ENCODE results near the gene PRRC2A.

The PRRC2A gene

DNA sequence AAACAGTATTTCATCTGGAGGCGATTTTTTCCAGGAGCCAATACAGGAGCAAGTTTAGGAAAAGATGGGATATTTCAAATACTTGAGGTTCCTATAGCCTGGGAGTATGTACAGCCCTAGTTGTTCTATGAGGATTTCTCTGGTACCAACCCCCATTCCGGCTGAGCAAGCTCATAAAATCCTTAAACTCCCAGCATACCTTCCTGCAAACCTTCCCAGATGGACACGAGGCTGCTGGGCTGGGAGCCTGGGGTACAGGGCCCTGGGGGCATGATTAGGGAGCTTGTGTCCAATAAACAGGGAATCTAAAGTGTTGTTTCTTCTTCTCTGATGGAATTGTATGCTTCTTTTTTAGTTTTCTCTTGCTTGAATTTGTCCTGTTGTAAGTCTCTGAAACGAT is 1.5 kb downstream of the PRRC2A start:
- FAIRE-seq (no peak), DNase-seq (ENCODE audit: insufficient read length, low spot score) (no peak)

GRCh38 chr6:31622684-31623091 is 2.2 kb downstream of the PRRC2A start:
- FAIRE-seq (no peak), DNase-seq (ENCODE audit: insufficient read length, low spot score) (no peak)

GRCh38 chr6:31624070-31624469 is 3.6 kb downstream of the PRRC2A start:
- no peak for FAIRE-seq

GRCh38 chr6:31626952-31627351 is 6.4 kb downstream of the PRRC2A start:
- DNase-seq (ENCODE audit: insufficient read length, low spot score), result no peak
- FAIRE-seq, result no peak

More at GRCh38 chr6:31624070-31624469, 3.6 kb downstream of the PRRC2A start:
- no peak for DNase-seq (ENCODE audit: insufficient read length, low spot score)

DNA sequence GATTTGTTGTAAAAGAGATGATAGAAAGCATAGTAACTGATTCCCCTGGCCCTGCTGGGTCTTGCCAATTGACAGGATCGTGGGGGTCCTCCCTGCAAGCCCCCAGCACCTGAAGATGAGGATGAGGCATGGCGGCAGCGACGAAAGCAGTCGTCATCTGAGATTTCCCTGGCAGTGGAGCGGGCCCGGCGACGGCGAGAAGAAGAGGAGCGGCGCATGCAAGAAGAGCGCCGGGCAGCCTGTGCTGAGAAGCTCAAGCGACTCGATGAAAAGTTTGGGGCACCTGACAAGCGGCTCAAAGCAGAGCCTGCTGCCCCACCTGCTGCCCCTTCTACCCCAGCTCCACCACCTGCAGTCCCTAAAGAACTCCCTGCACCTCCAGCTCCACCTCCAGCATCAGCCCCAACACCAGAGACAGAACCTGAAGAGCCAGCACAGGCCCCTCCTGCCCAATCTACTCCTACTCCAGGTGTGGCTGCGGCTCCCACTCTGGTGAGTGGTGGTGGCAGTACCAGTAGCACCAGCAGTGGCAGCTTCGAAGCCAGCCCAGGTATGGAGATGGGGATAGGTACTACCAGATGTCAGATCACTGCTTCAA is 7.3 kb downstream of the PRRC2A start:
- DNase-seq (ENCODE audit: insufficient read length, low spot score), result no peak
- no peak for FAIRE-seq

- DNase-seq (ENCODE audit: insufficient read length, low spot score), result no peak
- no peak for FAIRE-seq
Measured at GRCh38 chr6:31629014-31629413, 8.5 kb downstream of the PRRC2A start.

GRCh38 chr6:31630177-31630934 is 9.8 kb downstream of the PRRC2A start:
- no peak for FAIRE-seq

GRCh38 chr6:31631209-31631608 is 10.7 kb downstream of the PRRC2A start:
- DNase-seq (ENCODE audit: insufficient read length, low spot score), result no peak
- FAIRE-seq, result no peak

More at GRCh38 chr6:31630177-31630934, 9.8 kb downstream of the PRRC2A start:
- DNase-seq (ENCODE audit: insufficient read length, low spot score), result no peak

DNA sequence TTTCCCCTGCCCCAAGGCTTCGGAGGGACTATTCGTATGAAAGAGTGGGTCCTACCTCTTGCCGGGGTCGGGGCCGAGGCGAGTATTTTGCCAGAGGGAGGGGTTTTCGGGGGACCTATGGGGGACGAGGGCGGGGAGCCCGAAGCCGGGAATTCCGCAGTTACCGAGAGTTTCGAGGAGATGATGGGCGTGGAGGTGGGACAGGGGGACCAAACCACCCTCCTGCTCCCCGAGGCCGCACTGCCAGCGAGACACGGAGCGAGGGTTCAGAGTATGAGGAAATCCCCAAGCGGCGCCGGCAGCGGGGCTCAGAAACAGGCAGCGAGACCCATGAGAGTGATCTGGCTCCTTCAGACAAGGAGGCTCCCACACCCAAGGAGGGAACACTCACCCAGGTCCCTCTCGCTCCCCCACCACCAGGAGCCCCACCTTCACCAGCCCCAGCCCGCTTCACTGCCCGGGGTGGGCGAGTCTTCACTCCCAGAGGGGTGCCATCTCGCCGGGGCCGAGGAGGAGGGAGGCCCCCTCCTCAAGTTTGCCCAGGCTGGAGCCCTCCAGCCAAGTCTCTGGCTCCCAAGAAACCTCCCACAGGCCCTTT is 11.3 kb downstream of the PRRC2A start:
- no peak for FAIRE-seq

GRCh38 chr6:31632279-31632946 is 11.9 kb downstream of the PRRC2A start:
- DNase-seq (ENCODE audit: insufficient read length, low spot score) (no peak), FAIRE-seq (no peak)

More for the DNA sequence above, 11.3 kb downstream of the PRRC2A start:
- DNase-seq (ENCODE audit: insufficient read length, low spot score), result no peak

GRCh38 chr6:31633447-31633846 is 12.9 kb downstream of the PRRC2A start:
- no peak for FAIRE-seq
- no peak for DNase-seq (ENCODE audit: insufficient read length, low spot score)

DNA sequence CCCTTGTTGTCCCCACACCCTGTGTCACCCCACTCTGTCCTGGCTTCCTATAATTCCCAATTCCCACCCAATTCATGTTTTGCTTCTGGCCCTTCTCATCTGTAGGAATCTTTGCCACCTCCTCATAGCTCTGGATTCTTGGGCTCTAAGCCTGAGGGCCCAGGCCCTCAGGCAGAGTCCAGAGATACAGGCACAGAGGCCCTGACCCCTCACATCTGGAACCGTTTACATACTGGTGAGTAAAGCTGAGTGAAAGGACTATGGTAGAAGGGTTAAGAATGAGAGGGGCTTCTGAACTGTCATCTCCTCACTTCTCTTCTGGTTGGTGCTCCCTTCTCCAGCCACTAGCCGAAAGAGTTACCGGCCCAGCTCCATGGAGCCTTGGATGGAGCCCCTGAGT is 13.6 kb downstream of the PRRC2A start:
- DNase-seq (ENCODE audit: insufficient read length, low spot score) (no peak), FAIRE-seq (no peak)

GRCh38 chr6:31634969-31635575 is 14.6 kb downstream of the PRRC2A start:
- FAIRE-seq, result no peak
- DNase-seq (ENCODE audit: insufficient read length, low spot score), result no peak

DNA sequence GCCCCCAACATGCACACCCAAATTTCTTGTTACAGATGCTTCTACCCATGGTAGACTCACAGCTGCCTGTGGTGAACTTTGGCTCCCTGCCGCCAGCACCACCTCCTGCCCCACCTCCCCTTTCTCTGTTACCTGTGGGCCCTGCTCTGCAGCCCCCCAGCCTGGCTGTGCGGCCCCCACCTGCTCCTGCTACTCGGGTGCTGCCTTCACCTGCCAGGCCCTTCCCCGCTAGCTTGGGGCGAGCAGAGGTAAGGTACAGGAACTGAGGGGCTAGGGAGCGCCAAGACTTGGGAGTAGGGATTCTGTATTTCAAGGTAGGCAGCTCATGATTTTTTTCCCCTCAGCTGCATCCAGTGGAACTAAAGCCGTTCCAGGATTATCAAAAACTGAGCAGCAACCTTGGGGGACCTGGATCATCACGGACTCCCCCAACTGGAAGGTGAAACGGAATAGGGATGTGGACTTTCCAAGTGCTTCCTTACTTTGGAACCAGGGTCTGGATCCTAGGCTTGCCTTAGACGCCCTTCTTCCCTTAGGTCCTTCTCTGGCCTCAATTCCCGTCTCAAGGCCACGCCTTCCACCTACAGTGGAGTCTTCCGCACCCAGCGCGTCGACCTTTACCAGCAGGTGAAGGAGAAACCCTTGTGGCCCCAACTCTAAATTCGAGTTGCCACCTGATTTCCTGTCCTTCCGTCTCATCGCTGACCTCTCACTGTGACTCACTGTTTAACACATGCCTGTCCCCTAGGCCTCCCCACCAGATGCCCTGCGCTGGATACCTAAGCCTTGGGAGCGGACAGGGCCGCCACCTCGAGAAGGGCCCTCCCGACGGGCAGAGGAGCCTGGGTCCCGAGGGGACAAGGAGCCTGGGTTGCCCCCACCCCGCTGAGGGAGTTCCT is 16.4 kb downstream of the PRRC2A start:
- DNase-seq (ENCODE audit: insufficient read length, low spot score) (no peak), FAIRE-seq (no peak)

- no peak for FAIRE-seq
- no peak for DNase-seq (ENCODE audit: insufficient read length, low spot score)
Measured at GRCh38 chr6:31639043-31639442, 18.5 kb downstream of the PRRC2A start.

GRCh38 chr6:31639449-31639861 is 18.9 kb downstream of the PRRC2A start:
- DNase-seq (ENCODE audit: insufficient read length, low spot score) (no peak), FAIRE-seq (no peak)

GRCh38 chr6:31640612-31641011 is 20.1 kb downstream of the PRRC2A start:
- FAIRE-seq, result no peak
- DNase-seq (ENCODE audit: insufficient read length, low spot score), result no peak

- FAIRE-seq (no peak), DNase-seq (ENCODE audit: insufficient read length, low spot score) (no peak)
Measured at GRCh38 chr6:31641370-31641769, 20.9 kb downstream of the PRRC2A start.

GRCh38 chr6:31642798-31643570 is 22.5 kb downstream of the PRRC2A start:
- no peak for FAIRE-seq

More at GRCh38 chr6:31642798-31643570, 22.5 kb downstream of the PRRC2A start:
- no peak for DNase-seq (ENCODE audit: insufficient read length, low spot score)
